OCI-LY1 (cell line): ENCODE results near the gene TMEM235.

Source experiments
- H2AFZ ChIP-seq: fragments of 200-600 bp; sonication (generic), shearing (Covaris generic); 2 replicates; pipeline ENCODE4 v1.6.0; 2014; ENCODE audit warnings: antibody characterized with exemption, mild to moderate bottlenecking, low read length
- H3F3A ChIP-seq: fragments of 200-600 bp; sonication (generic), shearing (Covaris generic); 2 replicates; pipeline ENCODE4 v1.6.0; 2014; ENCODE audit warnings: mild to moderate bottlenecking, antibody characterized with exemption, low read length, moderate library complexity; ENCODE audit not compliant: insufficient read depth
- H3K27ac ChIP-seq: fragments of 200-600 bp; sonication (generic); 2 replicates; pipeline ENCODE4 v1.5.1; 2014; ENCODE audit warnings: low read length, mixed run types, mild to moderate bottlenecking, low read depth; ENCODE audit not compliant: poor library complexity, severe bottlenecking
- H3K27me3 ChIP-seq: fragments of 200-600 bp; sonication (generic); 2 replicates; pipeline ENCODE4 v1.6.0; 2014; ENCODE audit warnings: antibody characterized with exemption, mild to moderate bottlenecking, low read length, moderate library complexity; ENCODE audit not compliant: insufficient read depth
- H3K36me3 ChIP-seq: fragments of 200-600 bp; sonication (generic); 2 replicates; pipeline ENCODE4 v1.6.1; 2014; ENCODE audit warnings: mild to moderate bottlenecking, antibody characterized with exemption, low read length, moderate library complexity, mixed read lengths; ENCODE audit not compliant: insufficient read depth
- H3K4me1 ChIP-seq: fragments of 200-600 bp; sonication (generic); 2 replicates; pipeline ENCODE4 v1.5.1; 2014; ENCODE audit warnings: mild to moderate bottlenecking, low read length, moderate library complexity; ENCODE audit not compliant: insufficient read depth, severe bottlenecking
- H3K4me2 ChIP-seq: fragments of 200-600 bp; sonication (generic), shearing (Covaris generic); 2 replicates; pipeline ENCODE4 v1.6.1; 2014; ENCODE audit warnings: low read length
- H3K4me3 ChIP-seq: fragments of 200-600 bp; sonication (generic); 2 replicates; pipeline ENCODE4 v1.5.1; 2014; ENCODE audit warnings: low read length, low read depth, mild to moderate bottlenecking, mixed read lengths; ENCODE audit not compliant: poor library complexity, severe bottlenecking
- H3K79me2 ChIP-seq: fragments of 200-600 bp; shearing (Covaris generic); 2 replicates; pipeline ENCODE4 v1.6.1; 2016; ENCODE audit warnings: mixed run types, low read length, mixed read lengths; ENCODE audit not compliant: insufficient read depth
- H3K9ac ChIP-seq: fragments of 200-600 bp; sonication (generic), shearing (Covaris generic); 2 replicates; pipeline ENCODE4 v1.6.1; 2014; ENCODE audit warnings: mild to moderate bottlenecking, low read length, mixed read lengths
- H3K9me2 ChIP-seq: fragments of 200-600 bp; sonication (generic), shearing (Covaris generic); 2 replicates; pipeline ENCODE4 v1.6.1; 2014; ENCODE audit warnings: low read depth, mild to moderate bottlenecking, low read length, mixed read lengths
- H3K9me3 ChIP-seq: fragments of 200-600 bp; shearing (Covaris generic); 2 replicates; pipeline ENCODE4 v1.6.1; 2014; ENCODE audit warnings: low read length, mixed read lengths
- H4K20me1 ChIP-seq: fragments of 200-600 bp; sonication (generic), shearing (Covaris generic); 2 replicates; pipeline ENCODE4 v1.6.0; 2016; ENCODE audit warnings: mild to moderate bottlenecking, low read length; ENCODE audit not compliant: insufficient read depth
- CTCF ChIP-seq: fragments of 200-600 bp; sonication (generic), shearing (Covaris generic); IDR thresholded peaks from 2 replicates; pipeline ENCODE4 v1.5.1; 2017; ENCODE audit warnings: mild to moderate bottlenecking, antibody characterized with exemption, low read length, moderate library complexity, mixed read lengths
- EZH2 ChIP-seq: fragments of 200-600 bp; sonication (generic), shearing (Covaris generic); IDR thresholded peaks from 2 replicates; pipeline ENCODE4 v1.8.0; 2017; ENCODE audit warnings: borderline replicate concordance, mixed run types, mild to moderate bottlenecking, antibody characterized with exemption, low read length, moderate library complexity, mixed read lengths

TMEM235 gene

DNA sequence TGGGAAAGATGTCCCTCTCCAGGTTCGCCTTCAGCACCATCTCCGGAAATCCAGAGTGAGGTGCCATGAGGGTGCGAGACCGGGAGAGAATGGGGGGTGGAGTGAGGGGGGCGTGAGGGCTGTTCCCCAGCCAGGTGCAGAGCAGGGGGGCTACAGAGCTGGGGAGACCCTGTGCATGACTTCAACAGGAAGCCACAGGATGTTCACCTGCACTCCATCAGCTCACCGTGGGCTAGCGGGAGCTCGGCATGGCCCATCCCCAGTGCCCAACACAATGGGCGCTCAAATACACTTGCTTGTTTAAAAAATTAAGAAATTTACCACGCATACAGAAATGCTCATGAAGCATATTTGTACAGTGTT lies 27.7 kb downstream of the TMEM235 start:
- TF ChIP-seq CTCF = no peak
- TF ChIP-seq EZH2 = no peak
- H3F3A ChIP-seq = no peaks in the 10 kb centered on the region
- no peak overlapping the region for H3K27ac ChIP-seq
- peaks cover 12% of the 10 kb centered on the region; the same call in 1 of the 2 replicates for H3K27me3 ChIP-seq
- H3K4me3 ChIP-seq = no peak overlapping the region
- no peaks in the 10 kb centered on the region for H3K9me2 ChIP-seq
- no peak overlapping the region for H3K4me2 ChIP-seq
- no peaks in the 10 kb centered on the region for H3K9me3 ChIP-seq
- no peaks in the 10 kb centered on the region for H3K79me2 ChIP-seq
- H3K4me1 ChIP-seq = no peaks in the 10 kb centered on the region
- H2AFZ ChIP-seq = no peak overlapping the region
- H4K20me1 ChIP-seq = no peaks in the 10 kb centered on the region
- no peak overlapping the region for H3K9ac ChIP-seq
- H3K36me3 ChIP-seq = no peaks in the 10 kb centered on the region

- Histone ChIP-seq H3K9ac (no peak overlapping the region), H3K4me1 (no peaks in the 10 kb centered on the region), H3K27me3 (peaks cover 12% of the 10 kb centered on the region; the same call in 1 of the 2 replicates), H3K4me2 (no peak overlapping the region), H2AFZ (no peak overlapping the region), H3K4me3 (no peak overlapping the region), H3K27ac (no peak overlapping the region), H3K79me2 (no peaks in the 10 kb centered on the region), H3K9me3 (no peaks in the 10 kb centered on the region), H3K36me3 (no peaks in the 10 kb centered on the region), H3F3A (no peaks in the 10 kb centered on the region), H3K9me2 (no peaks in the 10 kb centered on the region), H4K20me1 (no peaks in the 10 kb centered on the region)
- TF ChIP-seq CTCF (no peak), EZH2 (no peak)
Observed at GRCh38 chr17:78263063-78263735, 31.8 kb downstream of the TMEM235 start.

- no peaks in the 10 kb centered on the region for H3K9me2 ChIP-seq
- 0 out of 2 replicates have a peak, but pooled peaks cover 9% of the 10 kb centered on the region for H3K27me3 ChIP-seq
- H3K9me3 ChIP-seq = no peaks in the 10 kb centered on the region
- H3K9ac ChIP-seq = no peak overlapping the region
- no peak overlapping the region for H2AFZ ChIP-seq
- H3K4me1 ChIP-seq = no peaks in the 10 kb centered on the region
- H3K4me2 ChIP-seq = no peak overlapping the region
- no peaks in the 10 kb centered on the region for H3K79me2 ChIP-seq
- TF ChIP-seq CTCF = no peak
- TF ChIP-seq EZH2 = no peak
- no peaks in the 10 kb centered on the region for H3F3A ChIP-seq
- no peak overlapping the region for H3K27ac ChIP-seq
- no peak overlapping the region for H3K4me3 ChIP-seq
- no peaks in the 10 kb centered on the region for H4K20me1 ChIP-seq
- no peaks in the 10 kb centered on the region for H3K36me3 ChIP-seq
Observed at GRCh38 chr17:78263736-78264340, 32.4 kb downstream of the TMEM235 start.
